Occipital lobe (tissue), 2 donors: ENCODE measurements around the gene CCNK. TPM values are rescaled to one million over a fixed set of nuclear protein-coding genes. Genes with fewer than 3 reads are reported as not detected.

Source experiments
- DNase-seq: peaks from one replicate; lab custom pipeline; 2025; lab: John Stamatoyannopoulos, UW
- total RNA-seq: library from RNA; depleted of rRNA; stranded (reverse); fragments of >200 nt; gene quantifications from one replicate; pipeline ENCODE4 v1.2.3, GENCODE V29; 2014

Gene CCNK
- total RNA-seq, 1 donor from 2014 or later = 22.6 TPM

DNA sequence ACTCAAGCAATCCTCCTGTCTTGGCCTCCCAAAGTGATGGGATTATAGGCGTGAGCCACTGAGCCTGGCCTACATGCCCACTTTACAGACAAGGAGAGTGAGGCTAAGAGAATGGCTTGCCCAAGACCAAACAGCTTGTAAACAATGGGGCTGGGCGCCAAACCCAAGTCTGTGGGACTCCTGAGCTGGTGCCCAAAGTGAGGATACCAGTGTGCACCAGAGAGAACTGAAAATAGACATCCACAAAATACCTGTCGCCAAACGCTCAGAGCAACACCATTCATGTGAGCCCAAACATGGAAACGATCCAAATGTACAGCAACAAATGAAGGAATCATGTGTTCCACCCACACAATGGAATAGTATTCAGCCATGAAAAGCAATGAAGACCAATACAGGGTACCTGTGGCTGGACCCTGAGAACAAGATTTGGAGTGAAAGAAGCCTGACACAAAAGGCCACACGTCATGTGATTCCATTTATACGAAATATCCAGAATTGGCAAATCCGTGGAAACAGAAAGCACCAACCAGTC lies 38.2 kb downstream of the CCNK start:
- DNase-seq = no peak

DNA sequence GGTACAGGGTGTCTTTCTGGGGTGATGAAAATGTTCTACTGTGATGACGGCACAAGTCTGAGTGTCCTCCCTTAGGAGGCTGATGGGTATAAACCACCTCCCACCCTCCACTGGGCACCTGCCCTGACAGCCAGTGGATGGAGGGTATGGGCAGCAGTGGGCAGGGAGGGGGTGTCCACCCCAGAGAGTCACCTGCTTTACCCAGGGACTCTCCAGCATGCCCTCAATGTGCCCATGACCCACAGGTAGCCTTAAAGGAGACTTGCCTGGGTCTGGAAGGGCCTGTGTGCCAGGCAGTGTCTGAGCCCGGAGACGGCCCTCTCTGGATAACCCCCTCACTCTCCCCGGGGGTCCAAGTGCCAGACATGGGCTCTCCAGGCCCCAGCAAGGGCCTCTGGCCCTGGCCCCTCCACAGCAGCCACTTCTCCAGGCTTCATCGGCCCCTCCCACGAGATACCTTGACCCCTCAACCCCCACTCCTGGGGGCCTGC lies 38.8 kb downstream of the CCNK start:
- no peak for DNase-seq

DNA sequence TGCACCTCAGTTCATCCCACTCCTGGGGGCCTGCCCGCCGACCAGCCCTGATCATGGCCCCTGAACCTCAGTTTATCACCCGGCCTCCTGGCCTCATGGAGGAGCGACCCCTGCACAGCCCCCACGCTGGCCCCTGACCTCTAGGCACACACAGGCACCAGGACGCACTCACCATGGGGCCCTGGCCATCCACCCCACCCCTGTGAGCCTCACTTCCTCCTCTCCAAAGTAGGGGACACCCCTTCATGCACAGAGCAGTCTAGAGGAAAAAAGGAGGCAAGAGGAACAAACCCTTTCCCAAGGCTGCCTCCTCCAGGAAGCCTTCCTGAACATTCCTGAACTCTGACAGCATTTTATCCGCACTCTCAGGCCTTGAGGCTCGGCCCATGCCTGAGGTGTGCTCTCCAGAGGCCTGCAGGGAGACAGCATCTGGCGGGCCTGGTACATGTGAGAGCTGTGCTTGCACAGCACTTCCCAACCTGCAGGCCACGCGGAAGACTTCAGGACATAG lies 39.4 kb downstream of the CCNK start:
- DNase-seq = no peak

- DNase-seq = no peak
These were observed 40.2 kb downstream of the CCNK start for GRCh38 chr14:99521176-99522024.

- no peak for DNase-seq
These were observed 40.8 kb downstream of the CCNK start for GRCh38 chr14:99522025-99522401.

DNA sequence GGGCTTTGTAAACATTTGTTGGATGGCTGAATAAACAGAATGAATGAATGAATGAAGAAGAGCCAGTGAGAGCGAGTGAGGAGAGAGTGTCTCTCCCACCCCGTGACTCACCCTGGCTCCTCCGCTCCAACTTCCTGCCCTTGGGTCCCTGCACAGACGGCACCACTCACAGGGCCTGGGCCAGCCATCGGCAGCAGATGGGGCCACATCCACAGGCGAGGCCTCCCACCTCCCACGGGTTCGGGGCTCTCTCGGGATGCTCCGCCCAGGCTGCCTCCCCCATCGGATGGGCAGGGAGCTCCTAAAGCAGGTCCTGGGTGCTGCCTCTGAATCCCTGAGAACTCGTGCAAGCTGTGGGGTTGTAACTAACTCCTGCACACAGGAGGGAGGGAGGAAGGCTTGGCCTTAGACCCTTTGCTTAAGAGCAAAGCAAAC lies 41.3 kb downstream of the CCNK start:
- DNase-seq = no peak

DNA sequence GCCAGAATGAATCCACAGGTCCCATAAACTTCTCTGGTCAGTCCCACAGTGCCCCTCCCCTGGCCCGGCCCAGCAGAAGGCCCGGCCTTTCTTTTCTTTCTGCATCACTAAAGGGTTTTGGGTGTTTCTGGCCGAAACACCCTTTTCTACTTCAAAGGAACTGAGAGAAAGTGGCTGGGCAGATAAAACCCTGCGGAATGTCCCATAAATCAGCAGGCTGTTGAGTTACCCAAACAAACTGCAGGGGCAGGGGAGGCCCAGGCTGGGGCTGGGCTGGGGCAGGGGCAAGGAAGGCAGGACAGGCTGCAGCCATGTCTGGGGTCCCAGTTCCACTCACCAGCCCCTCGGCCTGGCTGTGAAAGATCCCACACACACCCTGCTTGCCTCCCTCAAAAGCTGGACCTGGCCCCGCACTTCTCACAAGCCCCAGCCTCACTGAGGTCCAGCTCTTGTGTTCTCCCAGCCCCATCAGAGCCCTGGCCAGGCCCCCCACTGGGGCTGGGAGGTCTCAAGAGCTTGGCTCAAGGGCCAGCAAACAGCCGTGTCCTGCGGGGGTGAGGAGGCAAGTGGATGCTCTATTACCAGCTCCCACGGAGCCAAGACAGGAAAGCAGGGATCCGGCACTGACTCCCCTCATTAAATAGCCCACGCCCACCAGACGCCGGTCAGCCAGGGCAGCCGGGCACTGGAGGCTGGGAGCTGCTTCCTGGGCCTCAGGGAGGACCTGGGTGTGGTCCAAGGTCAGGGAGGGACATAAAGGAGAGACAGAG lies 41.9 kb downstream of the CCNK start:
- DNase-seq = no peak

GRCh38 chr14:99523704-99524055 lies 42.5 kb downstream of the CCNK start:
- DNase-seq = no peak

GRCh38 chr14:99524091-99524661 lies 43.0 kb downstream of the CCNK start:
- DNase-seq = no peak

- DNase-seq = no peak
These were observed 43.8 kb downstream of the CCNK start for GRCh38 chr14:99524804-99525698.

DNA sequence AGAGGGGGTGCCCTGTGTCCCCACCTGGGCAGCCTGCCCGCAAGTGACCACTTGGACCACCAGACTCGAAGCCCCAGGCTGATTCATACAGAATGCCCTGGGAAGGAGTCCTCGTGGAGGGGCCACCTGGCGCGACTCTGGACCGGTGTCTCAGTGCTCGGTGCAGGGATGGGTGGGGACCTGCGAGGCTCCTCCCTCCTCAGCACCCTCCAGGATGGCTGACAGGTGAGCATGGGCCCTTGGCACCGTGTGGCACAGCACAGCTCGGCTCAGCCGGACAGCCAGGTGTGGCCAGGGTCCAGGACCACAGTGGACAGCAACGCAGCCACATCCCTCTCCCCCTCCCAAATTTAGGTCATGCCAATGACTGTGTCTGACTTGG lies 44.5 kb downstream of the CCNK start:
- DNase-seq = no peak

DNA sequence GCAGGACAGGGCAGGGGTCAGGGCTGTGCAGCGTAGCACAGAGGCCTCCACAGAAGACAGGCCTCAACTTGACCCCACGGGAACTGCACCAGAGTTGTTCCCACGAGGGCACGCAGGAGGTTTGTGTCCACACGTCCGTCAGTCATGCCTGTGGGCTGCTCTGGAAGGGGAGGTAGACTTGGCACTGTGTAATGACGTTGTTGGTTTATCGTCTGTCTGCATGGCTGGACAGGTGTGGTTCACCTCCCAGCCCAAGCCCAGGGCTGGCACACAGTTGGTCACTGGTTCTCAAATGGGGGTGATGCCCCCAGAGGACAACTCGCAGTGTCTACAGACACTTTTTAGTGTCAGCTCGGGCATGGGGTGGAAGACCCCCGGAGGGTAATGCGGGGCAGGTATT lies 45.8 kb downstream of the CCNK start:
- no peak for DNase-seq

GRCh38 chr14:99527427-99528076 lies 46.3 kb downstream of the CCNK start:
- no peak for DNase-seq

DNA sequence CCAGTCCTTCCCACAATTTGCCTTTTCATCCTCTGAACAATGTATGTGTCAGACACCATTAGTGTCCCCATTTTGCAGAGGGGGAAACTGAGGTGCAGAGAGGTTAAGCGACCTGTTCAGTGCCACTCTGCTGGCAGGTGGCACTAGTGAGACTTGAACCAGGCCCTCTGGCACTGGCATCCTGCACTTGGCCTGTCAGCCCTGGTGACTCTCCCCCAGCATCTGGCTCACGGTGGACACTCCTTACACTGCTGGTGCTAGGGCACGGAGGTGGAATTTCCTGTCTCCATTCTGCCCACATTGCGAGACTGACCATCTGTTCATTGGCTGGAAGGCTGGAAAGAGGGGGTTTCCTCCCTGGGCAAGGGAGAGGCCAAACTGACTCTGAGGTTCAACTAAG lies 48.7 kb downstream of the CCNK start:
- no peak for DNase-seq

- no peak for DNase-seq
These were observed 49.4 kb downstream of the CCNK start for GRCh38 chr14:99530407-99531155.

DNA sequence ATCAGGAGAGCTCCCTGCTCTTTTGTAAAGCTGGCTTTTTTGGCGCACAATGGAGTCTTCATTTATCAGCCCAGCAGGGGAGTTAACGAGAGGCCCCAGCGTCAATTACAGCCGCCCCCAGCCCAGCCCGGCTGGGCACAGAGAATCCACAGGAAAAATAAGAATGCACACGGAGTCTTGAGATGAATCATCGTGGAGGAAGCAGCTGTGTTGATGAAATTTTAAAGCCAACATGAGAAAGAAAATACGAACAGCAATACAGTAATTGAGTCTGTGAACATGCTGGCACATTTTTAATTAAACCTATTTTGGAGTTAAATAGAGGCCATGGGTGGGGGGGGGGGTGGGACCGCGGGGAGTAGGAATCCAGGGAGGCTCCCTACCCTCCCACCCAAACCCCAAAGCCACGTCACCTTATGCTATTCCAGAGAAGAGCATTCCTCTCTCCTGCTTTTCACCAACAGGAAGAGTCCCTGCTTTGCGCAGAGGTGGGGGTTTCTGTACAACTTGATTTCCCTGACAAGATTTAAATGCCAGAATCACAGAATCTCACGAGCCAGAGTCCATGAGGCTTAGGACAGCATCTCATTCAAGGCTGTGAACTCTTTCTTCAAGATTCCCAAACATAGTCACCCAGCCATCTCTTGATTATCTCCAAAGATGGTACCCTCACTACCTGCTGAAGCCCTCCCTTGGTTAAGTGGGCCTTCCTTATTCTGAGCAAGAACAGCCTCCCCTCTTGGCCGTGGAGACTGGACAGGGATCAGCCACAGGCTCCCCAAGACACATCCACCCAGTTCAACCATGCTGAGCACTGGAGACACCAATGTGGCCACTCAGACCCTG lies 50.3 kb downstream of the CCNK start:
- no peak for DNase-seq

GRCh38 chr14:99532310-99532709 lies 51.1 kb downstream of the CCNK start:
- DNase-seq = no peak

GRCh38 chr14:99534333-99534732 lies 53.1 kb downstream of the CCNK start:
- no peak for DNase-seq

- DNase-seq = peak; percentile 29
These were observed 53.7 kb downstream of the CCNK start for GRCh38 chr14:99534863-99535262.
